ENCODE measurements around the gene EXOG. TPM values are rescaled to one million over a fixed set of nuclear protein-coding genes. Genes with fewer than 3 reads are reported as not detected.

Gene EXOG
- total and polyA plus RNA-seq, 2 donors (not counting 1 experiment from before 2014, with no cell fraction given), result 14.2 to 16.4 TPM

- peaks cover 4% of the 10 kb centered on the region for H3K4me1 ChIP-seq (ENCODE audit: control insufficient read depth, extremely low read depth, insufficient read depth, low read length)
- H4K20me1 ChIP-seq (ENCODE audit: control insufficient read depth, extremely low read depth, insufficient read depth, low read length), result no peaks in the 10 kb centered on the region
- no peaks in the 10 kb centered on the region for H3K79me2 ChIP-seq (ENCODE audit: control insufficient read depth, insufficient read depth, low read length)
- H3K36me3 ChIP-seq (ENCODE audit: control insufficient read depth, insufficient read depth, low read length), result no peaks in the 10 kb centered on the region
- H3K27me3 ChIP-seq (ENCODE audit: control insufficient read depth, insufficient read depth, low read length), result no peaks in the 10 kb centered on the region
- peak overlapping the region; percentile 65 for H3K9ac ChIP-seq (ENCODE audit: insufficient read depth, low read length)
- peak; percentile 30 to 39 for DNase-seq (ENCODE audit: low read depth in 2 of 2)
- H3K27ac ChIP-seq (ENCODE audit: insufficient read depth, low read length), result no peak overlapping the region
- no peak for TF ChIP-seq EZH2 (IDR thresholded peaks at IDR 0.05; ENCODE audit: low read length, missing control alignments)
- H3K4me2 ChIP-seq (ENCODE audit: extremely low read depth, insufficient read depth, low read length), result peak overlapping the region; percentile 86
- peak overlapping the region; percentile 37 to 71 (median 64) for H3K4me3 ChIP-seq (replicated peaks in 1 of 4; ENCODE audit: control extremely low read depth in 1 of 4, insufficient read depth in 1 of 4, low read depth in 3 of 4, low read length in 4 of 4)
- peak overlapping the region; percentile 61 for H2AFZ ChIP-seq (ENCODE audit: low read length)
- H3K9me3 ChIP-seq (ENCODE audit: control insufficient read depth, insufficient read depth, low read depth, low read length), result no peaks in the 10 kb centered on the region
Measured at GRCh38 chr3:38454884-38455638, 41.1 kb upstream of the EXOG start.

GRCh38 chr3:38455639-38456430 lies 40.3 kb upstream of the EXOG start:
- peak overlapping the region; percentile 37 to 71 (median 64) for H3K4me3 ChIP-seq (replicated peaks in 1 of 4; ENCODE audit: control extremely low read depth in 1 of 4, insufficient read depth in 1 of 4, low read depth in 3 of 4, low read length in 4 of 4)
- no peaks in the 10 kb centered on the region for H4K20me1 ChIP-seq (ENCODE audit: control insufficient read depth, extremely low read depth, insufficient read depth, low read length)
- H3K9ac ChIP-seq (ENCODE audit: insufficient read depth, low read length), result no peak overlapping the region
- H2AFZ ChIP-seq (ENCODE audit: low read length), result peak overlapping the region; percentile 52
- peaks cover 4% of the 10 kb centered on the region for H3K4me1 ChIP-seq (ENCODE audit: control insufficient read depth, extremely low read depth, insufficient read depth, low read length)
- H3K9me3 ChIP-seq (ENCODE audit: control insufficient read depth, insufficient read depth, low read depth, low read length), result no peaks in the 10 kb centered on the region
- TF ChIP-seq, protein P1, sequence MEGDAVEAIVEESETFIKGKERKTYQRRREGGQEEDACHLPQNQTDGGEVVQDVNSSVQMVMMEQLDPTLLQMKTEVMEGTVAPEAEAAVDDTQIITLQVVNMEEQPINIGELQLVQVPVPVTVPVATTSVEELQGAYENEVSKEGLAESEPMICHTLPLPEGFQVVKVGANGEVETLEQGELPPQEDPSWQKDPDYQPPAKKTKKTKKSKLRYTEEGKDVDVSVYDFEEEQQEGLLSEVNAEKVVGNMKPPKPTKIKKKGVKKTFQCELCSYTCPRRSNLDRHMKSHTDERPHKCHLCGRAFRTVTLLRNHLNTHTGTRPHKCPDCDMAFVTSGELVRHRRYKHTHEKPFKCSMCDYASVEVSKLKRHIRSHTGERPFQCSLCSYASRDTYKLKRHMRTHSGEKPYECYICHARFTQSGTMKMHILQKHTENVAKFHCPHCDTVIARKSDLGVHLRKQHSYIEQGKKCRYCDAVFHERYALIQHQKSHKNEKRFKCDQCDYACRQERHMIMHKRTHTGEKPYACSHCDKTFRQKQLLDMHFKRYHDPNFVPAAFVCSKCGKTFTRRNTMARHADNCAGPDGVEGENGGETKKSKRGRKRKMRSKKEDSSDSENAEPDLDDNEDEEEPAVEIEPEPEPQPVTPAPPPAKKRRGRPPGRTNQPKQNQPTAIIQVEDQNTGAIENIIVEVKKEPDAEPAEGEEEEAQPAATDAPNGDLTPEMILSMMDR (conservative IDR thresholded peaks at IDR 0.05 in 1 of 2, IDR thresholded peaks at IDR 0.05 in 1 of 2; ENCODE audit: low read depth in 1 of 2, low read length in 2 of 2), result no peak
- no peak for TF ChIP-seq EZH2 (IDR thresholded peaks at IDR 0.05; ENCODE audit: low read length, missing control alignments)
- H3K27me3 ChIP-seq (ENCODE audit: control insufficient read depth, insufficient read depth, low read length), result no peaks in the 10 kb centered on the region
- DNase-seq (ENCODE audit: low read depth in 2 of 2), result peak; percentile 19 to 41
- no peaks in the 10 kb centered on the region for H3K79me2 ChIP-seq (ENCODE audit: control insufficient read depth, insufficient read depth, low read length)
- no peak overlapping the region for H3K27ac ChIP-seq (ENCODE audit: insufficient read depth, low read length)
- peak overlapping the region; percentile 64 for H3K4me2 ChIP-seq (ENCODE audit: extremely low read depth, insufficient read depth, low read length)
- no peaks in the 10 kb centered on the region for H3K36me3 ChIP-seq (ENCODE audit: control insufficient read depth, insufficient read depth, low read length)

DNA sequence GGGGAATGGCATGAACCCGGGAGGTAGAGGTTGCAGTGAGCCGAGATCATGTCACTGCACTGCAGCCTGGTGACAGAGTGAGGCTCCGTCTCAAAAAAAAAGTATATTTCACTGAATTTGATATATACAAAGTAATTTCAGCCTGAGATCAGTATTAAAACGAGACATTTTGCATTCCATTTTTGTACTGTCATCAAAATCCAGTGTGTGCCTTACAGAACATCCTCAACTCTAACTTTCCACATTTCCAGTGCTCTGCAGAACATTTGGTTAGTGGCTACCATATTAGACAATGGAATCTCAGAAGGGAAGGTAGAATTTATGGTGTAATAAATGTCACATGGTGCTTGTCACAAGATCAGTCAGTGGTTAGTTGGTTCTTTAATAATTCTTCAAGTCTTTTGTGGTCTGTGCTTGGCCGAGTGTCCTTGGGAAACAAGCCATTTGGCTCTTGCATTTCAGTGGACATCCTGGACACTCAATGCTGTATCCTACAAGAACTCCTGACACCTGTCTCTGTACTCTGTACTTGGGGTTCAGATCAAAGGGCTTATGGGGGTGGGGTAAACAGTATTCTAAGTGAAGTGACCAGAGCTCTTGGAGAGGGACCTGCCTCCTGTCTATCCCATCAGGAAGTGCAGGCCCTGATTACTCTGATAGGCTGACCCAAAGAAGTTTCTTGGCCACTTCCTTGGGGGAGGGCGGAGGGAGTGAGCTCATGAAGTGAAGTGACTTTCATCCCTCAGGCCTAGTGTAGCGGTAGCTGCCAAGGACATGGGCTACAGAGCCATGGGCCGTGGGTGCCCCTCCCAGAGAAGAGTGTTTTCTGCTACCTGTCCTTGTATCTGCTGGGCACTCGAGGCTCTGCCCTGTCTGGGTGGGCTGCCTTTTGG lies 38.8 kb upstream of the EXOG start:
- Histone ChIP-seq H3K4me2 (ENCODE audit: extremely low read depth, insufficient read depth, low read length) (no peak overlapping the region), H3K27ac (ENCODE audit: insufficient read depth, low read length) (no peak overlapping the region), H3K27me3 (ENCODE audit: control insufficient read depth, insufficient read depth, low read length) (no peaks in the 10 kb centered on the region), H3K79me2 (ENCODE audit: control insufficient read depth, insufficient read depth, low read length) (no peaks in the 10 kb centered on the region), H2AFZ (ENCODE audit: low read length) (no peak overlapping the region), H3K4me1 (ENCODE audit: control insufficient read depth, extremely low read depth, insufficient read depth, low read length) (peaks cover 4% of the 10 kb centered on the region), H3K9me3 (ENCODE audit: control insufficient read depth, insufficient read depth, low read depth, low read length) (no peaks in the 10 kb centered on the region), H4K20me1 (ENCODE audit: control insufficient read depth, extremely low read depth, insufficient read depth, low read length) (no peaks in the 10 kb centered on the region), H3K9ac (ENCODE audit: insufficient read depth, low read length) (no peak overlapping the region), H3K4me3 (replicated peaks in 1 of 4; ENCODE audit: control extremely low read depth in 1 of 4, insufficient read depth in 1 of 4, low read depth in 3 of 4, low read length in 4 of 4) (no peak overlapping the region), H3K36me3 (ENCODE audit: control insufficient read depth, insufficient read depth, low read length) (no peaks in the 10 kb centered on the region)
- TF ChIP-seq EZH2 (IDR thresholded peaks at IDR 0.05; ENCODE audit: low read length, missing control alignments), result no peak
- TF ChIP-seq, protein P1 (conservative IDR thresholded peaks at IDR 0.05 in 1 of 2, IDR thresholded peaks at IDR 0.05 in 1 of 2; ENCODE audit: low read depth in 1 of 2, low read length in 2 of 2), result no peak
- DNase-seq (ENCODE audit: low read depth in 2 of 2), result peak in 1 of 2 donors; percentile 14

Data from fibroblast of lung (primary cell).